GM19455 (cell line): ENCODE results near the gene PPP1R27.

ENCODE experiments used
- ATAC-seq: cut with Tn5 transposase; IDR thresholded peaks from one replicate; pipeline ENCODE4 v1.9.1; 2021; ENCODE audit not compliant: unreplicated experiment

Gene PPP1R27, protein sequence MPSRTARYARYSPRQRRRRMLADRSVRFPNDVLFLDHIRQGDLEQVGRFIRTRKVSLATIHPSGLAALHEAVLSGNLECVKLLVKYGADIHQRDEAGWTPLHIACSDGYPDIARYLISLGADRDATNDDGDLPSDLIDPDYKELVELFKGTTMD

DNA sequence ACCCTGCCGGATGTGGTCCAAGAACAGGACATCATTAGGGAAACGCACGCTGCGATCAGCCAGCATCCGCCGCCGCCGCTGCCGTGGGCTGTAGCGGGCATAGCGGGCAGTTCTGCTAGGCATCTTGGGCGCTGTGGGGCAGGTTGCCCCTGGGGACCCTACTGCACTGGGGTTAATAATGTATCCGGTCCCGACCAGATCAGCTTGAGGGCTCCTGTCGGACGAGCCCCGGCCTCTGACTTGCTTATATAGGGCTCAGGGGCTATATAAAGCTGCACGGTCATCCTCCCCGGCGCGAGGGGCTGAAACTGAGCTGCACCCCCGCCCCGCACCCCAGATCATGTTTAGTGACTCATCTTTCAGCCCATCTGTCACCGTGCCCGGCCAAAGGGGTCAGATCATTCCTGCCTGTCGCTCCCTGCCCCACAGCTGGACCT lies at the start of gene PPP1R27:
Gene PPP1R27 (minus strand): TSS at position 220 of the 437 bp plus-strand sequence. CDS start 97 bp downstream, at position 123.
- no peak for ATAC-seq

DNA sequence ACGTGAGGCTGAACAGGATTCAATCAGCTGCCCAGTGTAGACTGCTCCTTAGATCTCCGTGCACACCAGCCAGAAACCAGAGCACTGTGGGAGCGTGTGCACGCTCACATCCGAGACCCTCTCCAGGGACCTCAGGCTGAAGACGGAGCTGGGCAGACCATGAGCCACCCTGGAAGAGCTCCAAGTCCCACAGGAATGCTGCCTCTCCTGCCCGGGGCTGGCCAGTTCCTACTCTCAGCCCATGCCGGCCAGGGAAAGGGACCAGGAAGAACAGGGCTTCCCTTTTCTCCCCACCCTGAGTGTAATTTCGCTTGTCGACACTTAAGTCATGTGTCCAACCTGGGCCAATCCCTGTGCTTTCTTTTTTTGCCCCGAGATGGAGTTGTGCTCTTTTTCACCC lies 49.7 kb upstream of the PPP1R27 start:
- no peak for ATAC-seq

DNA sequence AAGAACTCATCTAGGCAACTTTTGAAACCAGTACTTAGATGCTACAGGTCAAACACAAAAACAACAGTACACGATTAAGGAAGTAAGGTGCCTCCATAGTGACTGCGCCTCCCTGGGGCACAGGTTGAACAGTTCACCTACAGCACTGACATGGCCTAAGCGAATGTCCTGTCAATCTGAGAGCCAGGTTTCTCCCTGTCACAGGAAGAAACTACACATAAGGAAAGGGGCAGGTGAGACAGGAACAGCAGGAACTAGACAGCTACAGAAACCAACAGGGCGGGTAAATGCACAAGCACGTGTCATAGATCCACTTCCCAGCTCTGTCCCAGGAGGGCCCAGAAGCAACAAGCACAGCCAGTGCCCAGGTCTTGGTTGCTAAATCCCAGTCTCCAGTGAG lies 44.3 kb upstream of the PPP1R27 start:
- ATAC-seq = no peak

DNA sequence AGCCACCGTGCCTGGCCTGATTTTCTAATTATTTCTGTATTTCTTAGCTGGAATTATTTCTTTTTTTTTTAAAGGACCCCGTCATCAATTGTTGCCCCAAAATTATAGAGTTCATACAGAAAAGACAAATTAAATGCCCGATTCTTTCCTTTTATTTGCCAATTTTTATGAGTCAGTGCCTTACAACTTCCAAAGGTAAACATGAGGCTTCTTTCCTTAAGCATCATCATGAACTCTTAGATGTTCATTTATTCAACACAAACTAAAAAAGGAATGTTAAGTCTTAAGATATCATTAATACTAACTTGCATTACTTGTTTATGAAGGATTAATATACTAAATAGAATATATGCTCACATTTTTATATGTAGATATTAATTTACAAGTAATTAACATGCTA lies 43.4 kb upstream of the PPP1R27 start:
- no peak for ATAC-seq

DNA sequence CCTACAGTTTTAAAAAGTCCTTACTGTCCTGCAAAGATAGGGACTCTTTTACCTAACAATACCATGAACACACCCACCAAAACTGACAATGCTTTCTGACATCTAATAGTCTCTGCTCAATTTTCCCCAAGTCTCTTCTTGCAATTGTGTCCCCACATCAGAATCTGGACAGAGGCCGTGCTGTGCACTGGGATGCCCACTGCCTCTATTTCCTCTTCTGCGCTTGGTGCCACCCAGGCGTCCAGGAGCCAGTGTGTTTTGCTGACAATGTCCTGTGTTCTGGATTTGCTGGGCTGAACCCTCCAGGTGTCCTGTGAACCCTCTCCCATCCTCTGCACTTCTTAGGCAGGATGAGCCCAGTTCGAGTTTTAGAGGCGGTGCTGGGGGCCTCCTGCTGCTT lies 42.7 kb upstream of the PPP1R27 start:
- no peak for ATAC-seq

DNA sequence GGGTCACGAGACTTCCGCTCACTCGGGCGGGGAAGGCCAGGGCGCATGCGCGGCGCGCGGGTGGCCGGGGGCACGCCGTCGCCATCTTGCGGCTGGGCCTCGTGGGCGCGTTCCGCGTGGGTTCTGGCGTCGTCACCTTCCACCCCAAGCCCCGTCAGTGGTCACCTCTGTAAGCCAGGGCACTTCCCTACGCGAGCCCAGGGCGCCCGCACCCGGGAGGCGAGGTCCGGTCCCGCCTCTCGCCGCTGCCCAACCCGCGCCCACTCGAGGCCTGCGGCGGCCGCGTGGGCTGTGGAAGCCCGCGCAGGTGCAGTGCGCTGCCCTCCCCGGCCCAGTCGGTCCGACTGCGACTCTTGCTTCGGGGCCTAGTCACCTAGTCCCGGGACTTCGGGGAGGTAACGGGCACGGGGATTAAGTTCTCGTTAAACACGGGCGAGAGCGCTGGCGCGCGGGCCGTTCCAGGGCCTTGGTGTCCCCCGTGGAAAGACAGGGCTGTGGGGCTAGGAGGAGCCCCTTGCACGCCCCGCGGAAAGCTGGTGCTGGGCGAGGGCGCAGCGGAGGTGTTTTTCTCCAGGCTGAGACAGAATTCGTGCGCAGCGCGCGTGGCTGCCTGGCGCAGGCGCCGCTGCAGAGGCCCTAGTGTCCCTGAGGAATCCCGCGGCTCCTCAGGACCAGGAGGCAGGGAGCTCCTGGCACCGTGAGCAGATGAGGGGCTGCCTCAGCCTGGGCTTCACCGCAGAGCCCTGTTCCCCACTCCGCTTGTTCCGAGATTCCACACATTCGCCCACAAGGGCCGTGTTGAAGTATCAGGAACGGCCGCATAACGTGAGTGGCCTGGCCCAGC lies 36.8 kb upstream of the PPP1R27 start:
- ATAC-seq = peak; percentile 14

DNA sequence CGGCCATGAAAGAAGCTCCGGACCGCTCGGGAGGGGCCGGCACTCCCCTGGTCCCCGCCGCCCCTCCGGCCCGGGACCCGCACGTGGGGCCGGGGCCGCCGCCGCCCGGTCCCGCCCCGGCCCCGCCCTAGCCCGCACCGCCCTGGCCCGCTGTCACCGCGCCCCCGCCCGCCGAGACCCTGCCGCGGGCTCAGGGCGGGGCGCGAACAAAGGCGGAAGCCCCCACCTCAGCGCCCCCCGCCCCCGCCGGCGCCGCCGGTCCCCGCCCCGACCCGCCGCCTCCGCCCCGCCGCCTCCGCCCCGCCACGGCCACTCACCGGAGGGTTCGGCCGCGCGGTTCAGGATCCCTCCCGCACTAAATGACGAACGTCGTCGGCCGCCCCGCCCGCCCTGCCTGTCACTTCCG lies 36.1 kb upstream of the PPP1R27 start, which contains the start of gene ARHGDIA:
Gene ARHGDIA (minus strand): TSS at position 357 of the 406 bp plus-strand sequence. CDS start 1,407 bp downstream, outside the sequence.
- ATAC-seq = peak; percentile 42

DNA sequence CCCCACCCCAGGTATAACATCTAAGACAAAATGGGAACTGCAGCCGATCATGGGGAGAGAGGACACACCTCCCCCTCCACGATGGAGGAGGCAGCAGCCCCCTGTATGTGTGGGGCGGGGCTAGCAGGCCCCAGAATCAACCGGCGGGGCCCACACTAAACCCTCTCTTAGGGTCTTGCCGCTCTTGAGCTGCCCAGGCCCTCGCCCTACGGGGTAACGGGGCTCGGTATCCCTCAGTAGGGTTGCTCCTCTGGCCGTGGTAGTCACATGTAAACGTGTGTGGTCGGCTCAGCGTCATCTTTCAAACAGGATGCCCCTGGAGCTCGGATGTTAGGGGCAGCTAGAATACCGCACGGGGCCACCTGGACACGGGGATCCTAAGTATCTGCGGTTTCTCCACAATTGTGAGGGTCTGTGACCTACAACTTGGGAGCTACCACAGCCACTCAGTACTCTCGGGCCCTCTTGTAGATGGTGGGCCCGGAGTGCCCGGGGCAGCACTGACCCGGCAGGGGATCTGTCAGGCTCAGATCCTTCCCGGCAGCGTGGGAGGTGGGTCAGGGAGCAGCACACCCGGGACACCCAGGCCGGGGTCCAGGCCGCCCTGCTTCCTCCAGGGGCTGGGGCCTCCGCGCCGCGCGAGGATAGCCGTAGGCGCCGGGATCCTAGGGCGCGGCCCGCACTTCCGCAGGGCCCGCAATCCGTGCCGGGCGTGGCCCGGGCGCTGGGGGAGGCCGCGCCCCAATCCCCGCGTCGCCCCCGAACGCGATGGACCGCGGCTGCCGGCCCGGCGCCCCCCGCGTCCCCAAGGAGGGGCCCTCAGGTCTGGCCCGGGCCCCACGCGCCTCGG lies 35.5 kb upstream of the PPP1R27 start:
- ATAC-seq = no peak

DNA sequence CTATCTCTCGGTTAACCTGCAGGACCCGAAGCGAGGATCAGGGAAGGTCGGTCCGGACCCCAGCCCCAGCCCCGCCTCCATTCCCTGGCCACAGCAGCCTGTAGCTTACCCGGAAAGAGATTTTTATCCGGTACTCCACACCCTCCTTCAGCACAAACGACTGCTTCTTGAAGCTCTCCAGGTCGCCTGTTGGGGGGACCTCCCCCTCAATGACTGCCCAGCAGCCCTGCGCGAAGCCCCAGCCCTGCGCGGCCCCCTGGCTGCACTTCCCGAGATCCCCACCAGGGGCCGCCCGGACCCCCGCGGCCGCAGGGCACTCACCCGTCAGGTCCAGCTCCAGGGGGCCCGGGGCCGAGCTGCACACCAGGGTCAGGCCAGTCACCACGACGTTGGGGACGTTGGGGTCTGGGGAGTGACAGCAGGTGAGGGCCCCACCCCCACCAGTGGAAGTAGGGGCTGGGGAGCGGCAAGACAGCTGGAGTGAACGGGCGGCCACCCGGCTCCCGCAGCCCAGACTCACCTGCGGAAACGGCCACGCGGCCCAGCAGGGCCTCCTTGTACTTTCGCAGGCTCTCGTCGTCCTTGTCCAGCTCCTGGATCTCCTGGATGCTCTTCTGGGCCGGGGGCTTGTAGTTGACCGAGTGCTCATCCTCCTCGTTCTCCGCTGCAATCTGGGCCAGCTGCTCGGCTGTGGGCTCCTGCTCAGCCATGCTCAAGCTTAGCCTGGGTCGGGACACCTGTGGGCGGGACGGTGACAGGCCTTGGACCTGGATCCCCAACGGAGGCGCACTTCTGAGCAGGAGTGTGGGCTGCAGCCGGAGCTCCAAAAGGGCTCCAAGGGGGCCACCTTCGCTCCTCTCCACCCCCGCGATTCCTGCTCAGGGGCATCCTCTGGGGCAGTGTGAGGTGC lies 34.6 kb upstream of the PPP1R27 start:
- ATAC-seq = no peak

DNA sequence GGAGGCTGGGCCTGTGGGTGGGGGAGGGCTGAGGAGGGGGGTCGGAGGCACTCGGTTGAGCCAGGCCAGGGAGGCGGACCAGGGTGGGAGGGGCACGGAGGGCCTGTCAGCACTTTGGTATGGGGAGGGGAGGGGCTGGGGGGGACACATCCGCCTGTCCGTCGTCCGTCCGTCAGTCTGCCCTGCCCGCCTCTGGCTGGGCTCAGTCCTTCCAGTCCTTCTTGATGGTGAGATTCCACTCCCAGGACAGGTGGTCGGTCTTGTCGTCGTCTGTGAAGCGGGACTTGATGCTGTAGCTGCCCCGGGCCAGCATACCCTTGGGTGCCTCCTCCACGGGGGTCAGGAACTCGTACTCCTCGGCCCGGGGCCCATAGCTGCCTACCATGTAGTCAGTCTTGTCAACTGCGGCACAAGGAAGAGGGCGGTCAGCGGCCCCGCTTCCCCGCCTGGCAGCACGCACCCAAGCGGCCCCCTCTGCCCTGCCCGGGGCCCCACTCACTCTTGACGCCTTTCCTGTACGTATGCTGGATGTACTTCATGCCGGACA lies 33.9 kb upstream of the PPP1R27 start:
- no peak for ATAC-seq

DNA sequence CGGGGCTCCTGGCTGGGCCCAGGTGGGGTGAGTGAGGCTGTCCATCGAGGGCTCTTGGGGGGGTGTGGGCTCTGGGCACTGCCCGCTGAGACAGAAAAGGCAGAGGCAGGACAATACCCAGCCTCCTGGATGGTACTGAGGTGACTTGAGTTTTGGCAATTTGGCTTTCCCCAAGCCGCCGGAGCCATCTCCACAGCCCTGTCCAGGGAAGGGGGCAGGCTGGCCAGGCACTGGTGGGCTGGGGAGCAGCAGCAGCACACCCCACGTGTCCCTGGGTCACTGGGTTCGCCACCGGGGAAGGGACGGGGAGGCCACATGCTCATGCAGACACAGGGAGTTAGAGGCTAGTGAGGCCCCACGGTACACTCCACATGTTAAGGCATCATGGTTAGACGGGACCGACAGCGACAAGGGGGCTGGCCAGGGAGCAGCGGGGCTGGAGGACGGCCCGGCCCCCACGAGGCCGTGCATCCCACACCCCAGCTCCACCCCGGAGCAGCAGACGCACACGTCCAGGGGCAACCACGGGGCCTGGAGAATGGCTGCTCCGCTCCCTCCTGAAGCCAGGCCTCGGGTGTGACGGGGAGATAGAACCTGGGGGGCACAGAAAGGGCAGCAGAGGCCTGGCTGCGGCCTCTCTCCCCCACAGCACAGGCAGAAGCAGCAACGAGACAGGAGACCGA lies 33.3 kb upstream of the PPP1R27 start:
- no peak for ATAC-seq

DNA sequence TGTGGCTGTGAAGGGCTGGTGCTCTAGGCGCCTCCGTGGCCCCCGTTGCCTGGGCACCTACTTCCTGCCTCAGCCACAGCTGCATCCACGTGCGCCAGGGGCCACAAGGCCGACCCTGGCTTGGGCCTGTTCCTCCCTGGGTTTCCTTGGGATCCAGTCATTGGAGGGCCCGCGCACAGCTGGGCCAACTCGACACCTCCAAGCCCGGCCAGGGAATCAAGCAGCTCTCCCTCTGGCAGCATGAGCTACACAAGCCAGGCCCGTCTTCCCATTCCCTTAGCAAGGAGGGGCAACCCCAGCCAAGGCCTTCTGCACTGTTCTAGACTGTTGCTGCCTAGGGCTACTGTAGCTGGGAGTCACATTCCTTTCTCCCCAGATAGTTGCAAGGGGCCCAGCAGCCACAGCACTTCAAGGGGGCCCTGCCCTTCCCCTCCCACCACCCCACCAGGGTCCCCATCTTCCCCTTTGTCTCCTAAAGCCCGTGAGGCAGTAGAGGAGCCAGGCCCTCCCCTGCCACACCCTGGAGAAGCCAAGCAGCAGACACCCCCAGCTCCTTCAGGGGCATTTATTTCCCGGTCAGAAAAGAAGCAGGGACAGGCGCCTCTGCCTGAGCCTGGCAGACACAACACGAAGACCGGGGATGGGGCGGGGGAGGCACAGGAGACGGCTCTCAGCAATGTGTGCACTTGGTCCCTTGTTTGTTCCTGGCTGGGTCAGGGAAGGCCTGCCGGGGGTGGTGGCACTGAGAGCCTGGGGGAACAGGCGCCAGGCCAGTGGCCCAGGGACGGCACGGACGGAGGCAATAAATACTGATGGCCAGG lies 32.5 kb upstream of the PPP1R27 start:
- ATAC-seq = no peak

DNA sequence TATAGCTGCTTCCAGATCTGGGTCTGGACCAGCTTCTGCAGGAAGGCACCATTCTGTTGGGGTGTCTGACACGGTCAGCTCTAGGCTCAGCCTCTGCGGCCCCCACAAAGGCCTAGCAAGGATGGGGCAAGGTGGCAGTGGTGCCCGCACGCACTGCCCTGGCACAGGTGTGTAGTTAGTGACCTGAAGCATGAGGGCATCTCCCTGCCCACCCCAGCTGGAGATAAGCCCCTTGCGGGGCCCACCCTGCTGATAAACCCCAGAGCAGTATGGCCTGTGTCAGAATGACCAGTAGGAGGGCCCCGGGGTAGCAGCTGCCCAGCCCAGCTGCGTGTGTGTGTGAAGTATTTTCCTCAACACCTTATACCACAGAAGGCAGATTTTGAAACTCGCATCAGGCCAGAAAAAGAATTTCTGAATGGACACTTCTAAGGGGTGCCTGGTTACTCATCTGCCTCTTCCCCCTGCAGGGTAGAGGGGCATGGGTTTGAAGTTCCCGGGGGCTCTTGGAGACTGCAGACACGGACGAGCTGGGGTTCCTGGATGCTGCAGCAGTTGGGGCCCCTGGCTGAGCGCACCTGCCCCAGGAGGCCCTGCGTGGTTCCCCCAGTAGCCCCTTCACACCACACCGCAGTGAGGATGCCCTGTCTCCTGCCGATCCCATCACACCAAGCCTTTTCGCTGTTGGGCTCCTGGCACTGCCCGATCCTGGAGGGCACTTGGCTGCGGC lies 31.8 kb upstream of the PPP1R27 start:
- no peak for ATAC-seq

DNA sequence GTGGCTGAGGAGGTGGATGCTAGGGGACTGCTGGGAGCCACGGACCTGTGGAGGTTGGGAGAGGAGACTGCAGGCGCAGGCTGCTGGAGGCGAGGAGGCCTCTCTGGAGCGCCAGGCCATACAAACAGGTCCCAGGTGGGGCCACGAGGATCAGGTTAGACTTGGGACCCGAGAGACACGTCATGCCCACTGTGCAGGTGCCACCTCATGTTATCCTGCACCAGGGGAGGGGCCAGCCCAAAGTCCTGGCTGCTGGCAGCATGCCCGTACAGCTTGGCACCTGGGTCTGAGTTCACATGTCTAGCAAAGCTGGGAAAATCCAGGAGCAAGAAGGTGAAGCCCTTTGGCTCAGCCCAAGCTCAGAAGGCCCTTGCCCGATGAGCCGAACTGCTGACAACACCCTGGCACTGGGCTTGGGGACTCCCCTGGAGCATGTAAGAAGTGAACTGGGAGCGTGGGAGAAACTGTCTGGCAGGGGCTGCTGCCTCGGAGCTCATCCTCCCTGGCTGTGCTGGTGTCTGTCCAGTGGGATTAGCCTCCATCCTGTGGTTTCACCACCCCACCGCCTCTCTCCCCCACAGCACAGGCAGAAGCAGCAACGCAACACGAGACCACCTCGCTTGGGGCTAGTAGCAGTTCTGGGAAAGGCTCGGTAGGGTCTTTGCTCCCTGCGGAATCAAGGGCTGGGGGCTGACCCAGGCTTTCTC lies 31.0 kb upstream of the PPP1R27 start:
- ATAC-seq = no peak

DNA sequence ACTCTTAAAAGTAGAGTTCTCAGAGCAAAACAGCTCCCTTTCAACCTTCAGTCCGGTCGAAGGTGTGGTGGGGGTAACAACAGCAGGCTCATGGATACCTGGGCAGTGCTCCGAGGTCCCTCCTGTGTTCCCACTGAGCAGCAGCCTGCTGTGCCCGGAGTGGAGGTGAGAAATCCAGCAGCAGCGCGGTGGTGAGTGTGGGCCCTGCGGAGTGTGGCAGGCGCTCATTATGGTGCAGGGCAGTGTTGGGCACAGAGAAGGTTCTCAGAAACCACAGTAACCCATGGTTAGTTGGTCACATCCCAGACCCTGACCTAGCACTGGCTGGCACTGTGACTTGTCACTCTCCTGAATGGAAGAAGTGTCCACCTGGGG lies 30.5 kb upstream of the PPP1R27 start:
- ATAC-seq = no peak

DNA sequence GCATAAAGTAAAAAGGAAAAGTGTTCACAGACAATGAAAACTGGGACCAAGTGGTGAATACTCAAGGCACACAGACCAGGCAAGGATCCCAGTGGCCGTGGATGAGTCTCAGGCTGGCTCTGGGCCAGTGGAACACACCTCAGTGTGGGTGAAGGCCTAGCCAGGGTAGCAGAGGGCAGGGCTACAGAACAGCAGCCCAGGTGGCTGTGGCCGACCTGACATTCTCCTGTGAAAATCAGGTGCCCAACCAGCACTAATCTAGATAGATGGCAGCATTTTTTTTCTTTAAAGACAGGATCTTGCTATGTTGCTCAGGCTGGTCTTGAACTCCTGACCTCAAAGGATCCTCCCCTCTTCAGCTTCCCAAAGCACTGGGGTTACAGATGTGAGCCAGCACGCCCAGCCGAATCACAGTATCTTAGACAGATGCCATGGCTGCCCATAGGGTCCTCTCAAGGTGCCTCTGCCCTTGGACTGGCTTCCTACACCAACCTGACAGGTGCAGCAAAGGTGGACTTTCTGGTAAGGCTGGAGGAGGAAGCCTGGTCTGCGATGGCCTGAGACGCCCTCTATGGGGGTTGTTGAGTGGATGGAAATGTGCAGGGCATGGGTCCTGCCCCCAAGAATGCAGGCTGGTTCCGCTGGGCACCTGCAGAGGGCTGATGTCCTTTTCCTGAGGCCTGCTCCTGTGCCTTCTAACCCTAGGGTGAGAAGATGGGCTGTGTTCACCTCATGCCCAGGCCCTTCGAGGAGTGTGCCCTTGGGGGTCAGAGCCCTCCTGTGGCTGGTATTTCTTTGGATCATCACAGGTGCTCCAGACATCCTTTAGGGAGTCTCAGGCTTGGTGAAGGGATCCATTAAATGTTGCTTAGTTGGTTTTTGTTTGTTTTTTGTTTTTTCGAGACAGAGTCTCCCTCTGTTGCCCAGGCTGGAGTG lies 29.3 kb upstream of the PPP1R27 start:
- ATAC-seq = no peak
